SJCRH30 (cell line): Measurements from ENCODE around the gene POGK. TPM values are rescaled to one million over a fixed set of nuclear protein-coding genes. Genes with fewer than 3 reads are reported as not detected.
"Not testable (repeated sequence)": the region's sequence is repeated elsewhere in the genome, so short reads cannot be mapped to it uniquely, and the experiment has no call there.

Experiments
- DNase-seq, 2 experiments: peaks; one replicate each; pipeline ENCODE4 v3.0.0-alpha.2; 2015 to 2020
- H3K27ac ChIP-seq: fragments of 250-450 bp; sonication (Bioruptor Pico); 2 replicates; pipeline ENCODE4 v1.5.1; 2020; ENCODE audit warnings: mild to moderate bottlenecking, moderate library complexity
- H3K27me3 ChIP-seq: fragments of 250-450 bp; sonication (Bioruptor Pico); 2 replicates; pipeline ENCODE4 v1.5.1; 2020; ENCODE audit warnings: mild to moderate bottlenecking, moderate library complexity
- H3K36me3 ChIP-seq: fragments of 250-450 bp; sonication (Bioruptor Pico); 2 replicates; pipeline ENCODE4 v1.5.1; 2020; ENCODE audit warnings: mild to moderate bottlenecking, moderate library complexity
- H3K4me1 ChIP-seq: fragments of 250-450 bp; sonication (Bioruptor Pico); 2 replicates; pipeline ENCODE4 v1.5.1; 2020; ENCODE audit warnings: mild to moderate bottlenecking, moderate library complexity
- H3K4me3 ChIP-seq: fragments of 250-450 bp; sonication (Bioruptor Pico); 2 replicates; pipeline ENCODE4 v1.5.1; 2020; ENCODE audit warnings: mild to moderate bottlenecking, moderate library complexity
- H3K9me3 ChIP-seq: fragments of 250-450 bp; sonication (Bioruptor Pico); replicated peaks from 2 replicates; pipeline ENCODE4 v1.5.1; 2020; ENCODE audit warnings: mild to moderate bottlenecking, moderate library complexity
- total RNA-seq: library from RNA; depleted of rRNA; stranded (reverse); fragments of >200 nt; shearing (Covaris generic); gene quantifications from 2 replicates; pipeline ENCODE4 v1.2.3, GENCODE V29; 2014; rRNA removed

Gene POGK, protein sequence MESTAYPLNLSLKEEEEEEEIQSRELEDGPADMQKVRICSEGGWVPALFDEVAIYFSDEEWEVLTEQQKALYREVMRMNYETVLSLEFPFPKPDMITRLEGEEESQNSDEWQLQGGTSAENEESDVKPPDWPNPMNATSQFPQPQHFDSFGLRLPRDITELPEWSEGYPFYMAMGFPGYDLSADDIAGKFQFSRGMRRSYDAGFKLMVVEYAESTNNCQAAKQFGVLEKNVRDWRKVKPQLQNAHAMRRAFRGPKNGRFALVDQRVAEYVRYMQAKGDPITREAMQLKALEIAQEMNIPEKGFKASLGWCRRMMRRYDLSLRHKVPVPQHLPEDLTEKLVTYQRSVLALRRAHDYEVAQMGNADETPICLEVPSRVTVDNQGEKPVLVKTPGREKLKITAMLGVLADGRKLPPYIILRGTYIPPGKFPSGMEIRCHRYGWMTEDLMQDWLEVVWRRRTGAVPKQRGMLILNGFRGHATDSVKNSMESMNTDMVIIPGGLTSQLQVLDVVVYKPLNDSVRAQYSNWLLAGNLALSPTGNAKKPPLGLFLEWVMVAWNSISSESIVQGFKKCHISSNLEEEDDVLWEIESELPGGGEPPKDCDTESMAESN
- total RNA-seq, result 27.1 and 27.2 TPM in 2 replicates

GRCh38 chr1:166838766-166839599 lies at the start of gene POGK:
Gene POGK (plus strand): TSS chr1:166839475. CDS start chr1:166840957, 1,482 bp downstream.
- H3K27me3 ChIP-seq, result no peaks in the 10 kb centered on the region
- peaks cover 24% of the 10 kb centered on the region for H3K36me3 ChIP-seq
- no peaks in the 10 kb centered on the region for H3K9me3 ChIP-seq
- H3K27ac ChIP-seq, result peak within 1 kb of the TSS; percentile 52
- peak; percentile 86 to 87 for DNase-seq
- H3K4me1 ChIP-seq, result peaks cover 4% of the 10 kb centered on the region; the same call in 1 of the 2 replicates
- H3K4me3 ChIP-seq, result peak within 1 kb of the TSS; percentile 63

DNA sequence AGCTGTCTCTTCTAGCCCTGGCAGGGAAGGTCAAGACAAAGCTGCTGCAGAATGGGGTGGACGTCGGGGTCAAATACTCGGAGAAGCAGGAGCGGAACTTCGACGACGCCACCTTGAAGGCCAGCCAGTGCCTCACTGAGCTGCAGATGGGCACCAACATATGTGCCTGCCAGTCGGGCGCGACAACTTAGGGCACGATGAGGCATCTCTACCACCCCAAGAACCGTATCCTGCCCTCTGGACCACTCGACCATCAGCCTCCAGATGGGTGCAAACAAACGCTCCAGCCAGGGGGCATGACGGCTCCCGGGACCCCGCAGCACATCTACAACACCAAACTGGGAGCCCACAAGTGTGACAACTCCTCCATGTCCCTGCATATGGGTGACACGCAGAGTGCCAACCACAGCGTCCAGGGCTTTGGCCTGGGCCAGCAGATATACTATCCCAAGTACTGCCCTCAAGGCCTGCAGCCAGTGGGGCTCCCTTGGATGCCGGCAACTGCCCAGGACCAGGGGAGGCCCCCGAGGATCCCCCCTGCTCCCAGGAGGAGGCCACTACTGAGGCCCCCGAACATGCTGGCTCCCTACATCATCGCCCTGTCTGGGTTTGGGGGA lies 42.5 kb upstream of the POGK start:
- Histone ChIP-seq H3K9me3 (no peaks in the 10 kb centered on the region), H3K36me3 (no peaks in the 10 kb centered on the region), H3K4me3 (no peak overlapping the region), H3K27ac (no peak overlapping the region), H3K27me3 (no peaks in the 10 kb centered on the region), H3K4me1 (no peaks in the 10 kb centered on the region)
- DNase-seq, result no peak

GRCh38 chr1:166808952-166809351 lies 30.3 kb upstream of the POGK start:
- H3K36me3 ChIP-seq, result no peaks in the 10 kb centered on the region
- no peak overlapping the region for H3K27ac ChIP-seq
- no peaks in the 10 kb centered on the region for H3K27me3 ChIP-seq
- H3K4me1 ChIP-seq, result peaks cover 4% of the 10 kb centered on the region; the same call in 1 of the 2 replicates
- no peaks in the 10 kb centered on the region for H3K9me3 ChIP-seq
- no peak for DNase-seq
- no peak overlapping the region for H3K4me3 ChIP-seq

DNA sequence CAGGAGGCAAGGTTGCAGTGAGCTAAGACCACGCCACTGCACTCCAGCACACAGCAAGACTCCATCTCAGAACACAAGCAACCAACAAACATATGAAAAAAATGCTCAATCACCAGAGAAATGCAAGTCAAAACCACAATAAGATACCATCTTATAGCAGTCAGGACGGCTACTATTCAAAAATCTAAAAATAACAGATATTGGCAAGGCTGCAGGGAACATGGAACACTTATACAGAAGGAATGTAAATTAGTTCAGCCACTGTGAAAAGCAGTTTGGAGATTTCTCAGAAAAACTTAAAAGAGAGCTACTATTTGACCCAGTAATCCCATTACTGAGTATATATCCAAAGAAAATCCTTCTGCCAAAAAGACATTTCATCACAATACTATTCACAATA lies 27.6 kb upstream of the POGK start:
- Histone ChIP-seq H3K36me3 (no peaks in the 10 kb centered on the region), H3K9me3 (no peaks in the 10 kb centered on the region), H3K4me3 (no peak overlapping the region), H3K4me1 (peaks cover 4% of the 10 kb centered on the region; the same call in 1 of the 2 replicates), H3K27me3 (no peaks in the 10 kb centered on the region), H3K27ac (no peak overlapping the region)
- no peak for DNase-seq

DNA sequence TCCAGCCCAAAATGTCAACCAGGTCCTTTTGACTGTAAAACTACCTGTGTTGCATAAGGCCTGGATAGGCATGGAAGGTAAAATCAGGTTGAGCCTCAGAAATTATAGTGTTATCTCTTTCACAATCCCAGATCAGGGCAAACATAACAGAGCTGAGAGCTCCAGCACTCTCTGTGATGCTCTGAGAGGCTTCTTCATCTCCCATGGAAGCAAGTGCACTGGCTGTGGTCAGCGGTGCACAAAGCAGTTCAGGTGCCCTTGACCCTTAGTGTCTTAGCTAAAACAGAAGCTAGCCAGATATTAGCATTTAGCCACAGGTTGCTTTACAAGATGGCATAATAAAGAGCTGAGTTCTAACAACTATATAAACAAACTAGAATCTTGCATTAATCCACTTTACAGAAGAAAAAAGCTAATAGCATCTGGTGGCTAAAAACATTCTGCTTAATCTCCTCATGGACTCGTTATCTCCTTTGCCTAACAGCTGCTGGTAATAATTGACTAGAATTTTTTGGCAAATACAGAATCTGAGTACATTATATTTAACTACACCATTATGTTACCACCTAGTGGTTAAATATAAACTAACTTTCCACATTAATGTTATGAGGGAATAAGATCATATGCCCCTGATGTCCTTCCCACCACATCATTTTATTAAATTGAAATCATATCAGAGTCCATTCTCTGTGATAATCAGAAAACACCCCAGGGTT lies 25.6 kb upstream of the POGK start:
- no peak for DNase-seq
- H3K4me3 ChIP-seq, result no peak overlapping the region

GRCh38 chr1:166814611-166815010 lies 24.7 kb upstream of the POGK start:
- Histone ChIP-seq H3K27me3 (no peaks in the 10 kb centered on the region), H3K27ac (no peak overlapping the region), H3K4me1 (peaks cover 4% of the 10 kb centered on the region; the same call in 1 of the 2 replicates), H3K36me3 (no peaks in the 10 kb centered on the region), H3K9me3 (no peaks in the 10 kb centered on the region), H3K4me3 (no peak overlapping the region)
- no peak for DNase-seq

More for the DNA sequence above, 25.6 kb upstream of the POGK start:
- no peaks in the 10 kb centered on the region for H3K36me3 ChIP-seq
- no peak overlapping the region for H3K27ac ChIP-seq
- no peaks in the 10 kb centered on the region for H3K27me3 ChIP-seq
- H3K4me1 ChIP-seq, result peaks cover 4% of the 10 kb centered on the region; the same call in 1 of the 2 replicates
- H3K9me3 ChIP-seq, result no peaks in the 10 kb centered on the region

DNA sequence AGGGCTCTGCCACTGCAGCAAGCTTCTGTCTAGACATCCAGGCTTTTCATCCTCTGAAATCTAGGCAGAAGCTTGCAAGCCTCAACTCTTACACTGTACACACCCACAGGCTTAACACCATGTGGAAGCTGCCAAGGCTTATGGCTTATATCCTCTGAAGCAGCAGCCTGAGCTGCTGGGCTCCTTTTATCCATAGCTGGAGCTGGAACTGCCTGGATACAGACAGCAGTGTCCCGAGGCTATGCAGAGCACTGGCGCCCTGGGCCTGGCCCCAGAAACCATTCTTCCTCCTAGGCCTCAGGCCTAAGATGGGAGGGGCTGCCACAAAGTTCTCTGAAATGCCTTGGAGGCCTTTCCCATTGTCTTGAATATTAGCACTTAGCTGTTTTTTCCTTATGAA lies 19.3 kb upstream of the POGK start:
- Histone ChIP-seq H3K36me3 (no peaks in the 10 kb centered on the region), H3K9me3 (no peaks in the 10 kb centered on the region), H3K4me1 (no peaks in the 10 kb centered on the region), H3K27ac (no peak overlapping the region), H3K27me3 (no peaks in the 10 kb centered on the region), H3K4me3 (no peak overlapping the region)
- no peak for DNase-seq

- Histone ChIP-seq H3K4me3 (no peak overlapping the region), H3K9me3 (no peaks in the 10 kb centered on the region), H3K27me3 (no peaks in the 10 kb centered on the region), H3K27ac (no peak overlapping the region), H3K4me1 (no peaks in the 10 kb centered on the region), H3K36me3 (no peaks in the 10 kb centered on the region)
- no peak for DNase-seq
Measured at GRCh38 chr1:166822385-166822784, 16.9 kb upstream of the POGK start.

DNA sequence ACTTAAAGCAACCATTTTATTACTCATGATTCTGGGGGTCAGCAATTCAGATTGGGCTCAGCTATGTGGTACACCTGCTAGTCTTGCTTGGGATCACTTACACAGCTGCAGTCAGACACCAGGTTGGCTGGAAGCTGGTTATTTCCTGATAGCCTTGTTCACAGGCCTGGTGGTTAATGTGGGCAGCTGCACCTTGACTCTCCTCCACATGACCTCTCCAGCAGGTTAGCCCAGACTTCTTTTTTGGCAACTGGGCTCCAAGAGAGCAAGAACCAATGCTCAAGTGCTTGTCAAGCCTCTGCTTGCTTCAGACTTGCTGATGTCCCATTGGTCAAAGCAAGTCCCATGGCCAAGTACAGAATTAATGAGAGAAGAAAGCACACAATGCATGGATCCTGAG lies 11.8 kb upstream of the POGK start:
- H3K36me3 ChIP-seq, result no peaks in the 10 kb centered on the region
- no peaks in the 10 kb centered on the region for H3K4me1 ChIP-seq
- H3K4me3 ChIP-seq, result no peak overlapping the region
- no peak overlapping the region for H3K27ac ChIP-seq
- no peak for DNase-seq
- H3K9me3 ChIP-seq, result no peaks in the 10 kb centered on the region
- no peaks in the 10 kb centered on the region for H3K27me3 ChIP-seq

- not testable (repeated sequence) for H3K4me3 ChIP-seq, H3K27ac ChIP-seq, DNase-seq, H3K4me1 ChIP-seq, H3K9me3 ChIP-seq, H3K27me3 ChIP-seq, H3K36me3 ChIP-seq
Measured at GRCh38 chr1:166829762-166830161, 9.5 kb upstream of the POGK start.

- Histone ChIP-seq H3K9me3 (no peaks in the 10 kb centered on the region), H3K27ac (no peak overlapping the region), H3K4me1 (peaks cover 4% of the 10 kb centered on the region; the same call in 1 of the 2 replicates), H3K4me3 (no peak overlapping the region), H3K36me3 (peaks cover 7% of the 10 kb centered on the region), H3K27me3 (no peaks in the 10 kb centered on the region)
- no peak for DNase-seq
Measured at GRCh38 chr1:166836733-166837132, 2.5 kb upstream of the POGK start.

DNA sequence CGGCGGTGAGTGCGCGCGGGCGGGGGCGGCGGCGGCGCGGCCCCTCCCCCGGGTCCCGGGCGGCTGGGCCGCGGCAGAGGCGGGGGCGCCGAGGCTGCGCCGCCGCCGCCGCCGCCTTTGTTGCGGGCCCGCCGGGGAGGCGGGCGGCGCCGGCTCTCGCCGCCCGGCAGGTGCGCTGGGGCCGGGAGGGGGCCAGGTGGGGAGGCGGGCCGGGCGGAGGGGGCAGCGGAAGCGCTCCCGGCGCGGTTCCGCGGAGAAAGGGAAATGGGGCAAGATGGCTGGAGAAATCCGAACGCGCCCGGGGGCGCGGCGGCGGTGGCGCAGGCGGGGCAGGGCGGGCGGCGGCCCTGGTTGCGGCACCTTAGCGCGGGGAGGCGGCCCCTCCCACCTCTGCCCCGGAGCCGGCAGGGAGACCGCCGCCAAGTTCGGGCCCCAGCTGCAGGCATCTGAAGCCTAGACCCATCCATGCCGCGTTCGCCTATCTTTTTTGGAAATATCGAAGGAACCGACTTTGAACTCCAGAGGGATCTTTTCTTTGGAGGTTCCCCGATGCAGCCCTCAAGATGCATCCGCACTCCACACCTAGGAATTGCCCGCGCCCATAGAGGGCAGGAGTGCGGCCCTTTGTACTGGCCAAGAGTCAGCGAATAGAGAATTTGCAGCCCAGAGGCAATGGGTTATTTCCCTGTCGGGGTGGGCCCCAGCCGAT lies 479 bp downstream of the POGK start:
- Histone ChIP-seq H3K9me3 (no peaks in the 10 kb centered on the region), H3K4me3 (peak overlapping the region; percentile 63), H3K4me1 (peaks cover 4% of the 10 kb centered on the region; the same call in 1 of the 2 replicates), H3K27me3 (no peaks in the 10 kb centered on the region), H3K36me3 (peaks cover 26% of the 10 kb centered on the region), H3K27ac (no peak overlapping the region)
- DNase-seq, result peak; percentile 32 to 50
